GM19328 (cell line): ENCODE data around the gene PPP2R5B.
A peak's percentile ranks its signal among the peaks of the same experiment; 100 is the strongest.

Experiments used
- ATAC-seq: cut with Tn5 transposase; IDR thresholded peaks from one replicate; pipeline ENCODE4 v1.9.1; 2021; ENCODE audit warnings: mild to moderate bottlenecking, moderate library complexity; ENCODE audit not compliant: unreplicated experiment

The PPP2R5B gene

DNA sequence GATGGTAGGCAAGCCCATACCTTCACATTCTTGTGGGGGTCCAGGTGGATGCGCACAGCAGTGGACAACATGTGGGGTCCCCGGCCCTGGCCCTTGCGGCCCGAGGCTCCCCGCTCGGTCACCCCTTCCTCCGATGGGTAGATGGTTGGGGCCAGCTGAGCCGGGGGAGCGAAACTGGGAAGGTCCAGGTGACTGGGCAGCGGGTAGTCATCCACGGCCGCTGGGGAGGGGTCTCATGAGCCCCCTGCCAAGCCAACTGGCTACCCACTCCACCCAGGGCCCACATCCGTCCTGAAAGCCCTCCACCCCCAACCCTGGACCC, 18.2 kb upstream of the PPP2R5B start:
- ATAC-seq, result no peak

DNA sequence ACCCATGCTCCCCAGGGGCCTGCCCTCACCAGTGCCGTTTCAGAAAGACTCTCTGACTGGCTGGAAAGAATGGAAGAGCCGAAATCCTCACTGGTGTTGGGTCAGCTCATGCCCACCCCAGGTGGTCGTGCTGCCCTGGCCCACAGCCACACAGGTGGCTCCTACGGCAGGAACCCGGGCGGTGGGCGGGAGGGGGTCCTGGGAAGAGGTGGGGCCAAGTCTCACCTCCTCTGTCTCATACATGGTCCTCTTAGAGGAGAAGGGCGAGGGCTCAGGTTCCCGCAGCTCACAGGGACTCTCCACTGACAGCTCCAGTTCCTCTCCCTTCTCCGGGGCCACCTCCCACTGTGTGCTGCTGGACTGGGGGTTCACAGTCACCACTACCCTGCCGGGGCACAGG, 15.7 kb upstream of the PPP2R5B start:
- ATAC-seq, result no peak

DNA sequence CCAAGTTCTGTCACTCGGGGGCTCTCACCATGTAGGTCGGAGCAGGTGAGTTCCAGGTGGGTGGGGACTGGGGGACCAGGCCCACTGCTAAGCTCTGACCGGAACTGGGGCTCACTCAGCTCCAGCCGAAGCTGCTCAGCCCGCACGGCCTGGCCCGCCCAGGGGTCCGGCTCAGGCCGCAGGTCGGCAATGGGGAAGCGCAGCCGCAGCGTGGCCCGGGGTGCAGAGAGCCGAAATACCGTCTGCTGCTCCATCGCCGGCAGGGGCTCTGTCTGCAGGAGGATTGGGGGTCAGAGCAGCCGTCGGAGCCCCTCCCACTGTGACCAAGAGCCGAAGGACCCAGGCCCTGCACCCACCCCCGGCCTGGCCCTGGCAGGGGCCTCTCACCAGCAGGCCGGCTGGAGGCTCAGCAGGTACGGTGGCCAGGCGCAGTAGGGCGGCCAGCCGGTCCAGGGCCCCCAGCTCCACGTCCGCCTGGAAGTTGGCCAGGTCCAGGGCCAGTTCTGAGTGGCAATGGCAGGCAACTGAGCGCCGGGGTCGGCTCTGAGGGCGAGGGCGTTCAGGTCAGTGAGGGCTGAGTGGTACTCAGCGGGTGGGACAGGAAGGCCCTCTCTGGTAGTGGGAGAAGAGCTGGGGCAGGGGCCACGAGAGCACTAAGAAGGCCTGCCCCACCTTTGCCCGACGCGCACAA, 14.7 kb upstream of the PPP2R5B start:
- ATAC-seq, result no peak

- ATAC-seq, result no peak
Measured at GRCh38 chr11:64910451-64911093, 13.9 kb upstream of the PPP2R5B start.

DNA sequence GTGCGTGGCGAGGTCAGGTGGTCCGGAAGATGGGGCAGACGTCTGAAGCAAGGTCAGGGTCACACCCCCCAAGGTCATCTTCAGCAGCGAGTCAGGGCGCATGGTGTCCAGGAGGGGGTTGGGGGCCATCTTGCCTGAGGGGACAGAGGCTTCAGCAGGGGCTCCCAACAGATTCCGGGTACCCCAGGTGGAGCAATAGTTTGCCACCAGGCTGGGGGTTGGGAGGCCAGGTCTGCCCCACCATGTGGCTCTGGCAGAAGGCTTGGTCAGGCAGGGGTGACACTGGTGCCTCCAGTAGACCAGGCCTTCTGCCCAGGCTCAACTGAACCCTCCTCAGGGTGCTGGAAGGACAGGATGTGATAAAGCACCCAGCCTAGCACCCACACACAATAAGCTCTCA, 13.3 kb upstream of the PPP2R5B start:
- no peak for ATAC-seq

DNA sequence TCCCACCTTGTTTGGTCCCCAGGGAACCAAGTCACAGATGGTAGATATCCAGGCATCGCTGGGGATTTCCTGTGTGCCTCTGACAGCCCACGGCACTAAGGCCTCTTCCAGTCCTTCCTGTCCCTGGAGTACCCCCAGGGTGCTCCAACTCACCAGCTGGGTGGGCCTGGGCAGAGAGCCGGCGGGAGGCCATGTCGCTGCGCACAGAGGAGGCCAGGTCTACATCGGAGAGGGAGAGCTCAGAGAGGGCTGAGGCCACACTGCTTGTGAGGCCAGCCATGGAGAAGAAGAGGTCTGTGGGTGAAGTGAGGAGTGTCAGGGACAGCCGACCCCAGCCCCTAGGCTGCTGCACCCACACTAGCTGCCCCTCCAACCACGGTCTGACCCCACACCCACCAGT, 12.8 kb upstream of the PPP2R5B start:
- ATAC-seq, result no peak

DNA sequence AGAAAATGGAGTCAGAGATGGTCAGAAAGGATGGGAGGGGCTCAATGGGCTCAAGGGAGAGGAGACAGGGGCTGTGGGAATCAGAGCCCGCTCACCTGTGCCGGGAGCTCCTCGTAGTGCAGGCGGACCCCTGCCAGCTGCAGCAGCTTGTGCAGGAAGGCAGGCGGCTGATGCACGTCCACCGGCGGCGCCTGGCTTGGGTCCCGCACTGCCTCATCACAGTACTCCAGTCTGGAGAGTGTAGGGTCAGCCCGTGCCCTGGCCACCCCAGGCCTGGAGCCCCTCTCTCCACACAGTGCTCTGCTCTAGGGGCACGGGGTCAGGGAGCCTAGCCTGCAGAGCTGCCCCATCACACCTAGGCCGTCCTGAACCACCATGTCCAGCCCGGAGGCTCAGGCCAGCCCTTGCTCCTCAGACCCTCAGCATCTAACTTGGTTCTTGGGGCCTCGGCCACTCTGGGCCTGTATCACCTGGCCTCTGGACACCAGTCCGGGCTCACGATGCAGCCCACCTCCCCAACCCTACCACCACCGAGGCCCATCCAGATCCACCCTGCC, 11.2 kb upstream of the PPP2R5B start:
- ATAC-seq, result no peak

GRCh38 chr11:64914123-64914522, 10.4 kb upstream of the PPP2R5B start:
- ATAC-seq, result no peak

DNA sequence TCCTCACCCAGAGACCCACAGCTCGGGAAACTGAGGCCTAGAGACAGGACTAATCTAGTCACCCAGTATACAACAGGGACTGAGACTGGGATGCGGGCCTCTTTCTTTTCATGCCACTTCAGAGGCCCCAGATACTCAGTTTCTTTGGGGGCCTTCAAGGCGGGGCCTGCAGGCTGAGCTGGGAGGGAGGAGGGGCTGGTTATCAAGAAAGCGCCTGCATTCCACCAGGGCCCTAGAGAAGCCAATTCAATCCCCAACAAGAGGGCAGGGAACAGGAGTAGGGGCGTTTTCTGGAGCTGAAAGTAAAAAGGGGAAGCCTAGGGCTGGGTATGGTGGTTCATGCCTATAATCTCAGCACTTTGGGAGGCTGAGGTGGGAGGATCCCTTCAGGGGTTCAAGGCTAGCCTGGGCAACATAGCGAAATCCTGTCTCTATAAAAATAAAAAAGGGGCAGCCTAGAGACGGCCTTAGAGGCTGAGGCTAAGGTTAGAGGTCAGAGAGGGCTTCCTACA, 9.1 kb upstream of the PPP2R5B start:
- no peak for ATAC-seq

DNA sequence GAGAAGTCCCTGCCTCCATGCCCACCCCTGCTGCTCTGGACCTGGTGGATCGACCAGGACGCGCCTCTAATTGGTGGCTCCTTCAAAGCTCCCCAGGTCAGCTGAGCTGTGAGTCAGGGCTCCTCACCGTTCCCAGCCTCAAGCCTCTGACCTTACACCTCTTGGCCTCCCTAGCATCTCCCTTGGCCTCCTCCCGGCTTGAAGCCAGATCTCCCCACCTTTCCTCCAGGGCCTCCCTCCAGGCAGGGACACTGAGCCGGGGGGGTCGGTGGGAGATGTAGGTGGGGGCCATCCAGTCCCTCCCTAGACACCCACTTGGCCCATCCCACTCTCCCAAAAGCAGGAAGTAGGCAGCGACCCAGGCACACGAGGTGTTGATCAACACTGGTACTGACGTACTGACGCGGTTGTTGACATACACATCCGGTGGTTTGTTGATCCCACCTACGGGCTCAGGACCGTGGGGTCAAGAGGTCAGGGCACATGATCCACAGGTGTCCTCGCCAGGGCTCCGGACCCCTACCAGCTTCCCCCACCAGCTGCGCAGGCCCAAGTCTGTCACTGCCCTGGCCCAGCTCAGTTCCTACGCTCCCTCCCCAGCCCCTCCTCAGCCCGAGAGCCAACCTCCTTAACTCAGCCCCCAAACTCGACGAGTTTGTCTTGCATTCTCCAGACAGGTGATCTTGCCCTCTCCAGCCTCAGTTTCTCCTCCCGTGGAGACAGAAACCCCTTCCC, 8.3 kb upstream of the PPP2R5B start:
- ATAC-seq, result no peak

DNA sequence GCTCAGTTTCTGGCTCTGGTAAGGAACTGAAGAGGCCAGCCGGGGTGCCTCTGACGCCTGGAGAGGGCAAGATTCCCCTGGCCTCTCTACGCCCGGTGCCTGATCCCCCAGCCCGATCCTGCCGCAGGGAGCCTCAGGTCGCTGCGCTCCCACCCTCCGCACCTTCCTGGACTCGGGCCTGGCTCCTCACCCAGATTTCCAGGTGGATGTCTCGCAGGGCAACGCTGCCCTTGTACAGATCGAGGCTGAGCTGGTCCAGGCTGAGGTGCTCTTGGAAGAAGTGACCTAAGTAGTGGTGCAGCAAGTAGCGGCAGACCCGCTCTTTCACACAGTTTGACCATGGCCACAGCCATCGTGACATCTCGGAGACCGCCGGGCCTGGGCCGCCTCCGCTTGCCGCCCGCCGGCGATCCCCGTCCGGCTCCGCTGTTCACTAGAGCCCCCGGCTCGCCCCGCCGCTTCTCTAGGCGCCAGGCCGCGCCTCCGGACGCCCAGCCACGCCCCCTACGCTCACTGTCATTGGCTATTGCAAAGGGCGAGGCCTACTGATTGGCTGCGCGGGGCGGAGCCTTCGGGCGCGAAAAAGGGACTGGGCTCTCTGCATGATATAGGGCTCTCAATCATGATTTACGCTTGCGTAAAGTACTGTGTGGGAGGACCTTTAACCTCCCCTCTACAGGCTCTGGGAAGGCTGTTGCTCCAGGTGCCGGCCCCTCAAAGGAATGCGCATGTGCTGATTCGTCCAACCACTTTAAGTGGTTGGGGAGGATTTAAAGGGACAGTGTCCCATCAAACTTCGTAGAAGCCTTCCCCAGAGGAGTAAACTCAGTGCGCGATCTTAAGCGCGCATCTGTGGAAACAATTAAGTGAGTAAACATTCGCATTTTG, 7.5 kb upstream of the PPP2R5B start, which contains the start of gene ATG2A:
Gene ATG2A (minus strand): TSS at position 435 of the 888 bp plus-strand sequence. CDS start 74 bp downstream, at position 361.
- peak; percentile 93 for ATAC-seq

DNA sequence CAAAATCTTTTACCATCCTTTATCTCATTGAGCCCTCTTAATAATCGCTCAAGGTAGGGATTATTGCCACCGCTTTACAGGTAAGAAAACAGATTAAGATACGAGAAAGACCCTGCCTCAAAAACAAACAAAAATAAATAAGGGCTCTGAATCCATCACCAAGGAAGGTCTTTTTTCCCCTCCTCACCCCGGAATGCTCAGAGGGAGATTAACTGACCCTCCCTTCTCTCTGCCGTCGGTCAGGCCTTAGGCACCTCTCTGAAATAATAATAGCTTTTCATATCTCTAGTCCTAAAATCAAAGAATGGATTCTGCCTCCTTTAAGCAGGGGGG, 6.9 kb upstream of the PPP2R5B start:
- no peak for ATAC-seq

GRCh38 chr11:64918017-64918416, 6.5 kb upstream of the PPP2R5B start:
- ATAC-seq, result no peak

DNA sequence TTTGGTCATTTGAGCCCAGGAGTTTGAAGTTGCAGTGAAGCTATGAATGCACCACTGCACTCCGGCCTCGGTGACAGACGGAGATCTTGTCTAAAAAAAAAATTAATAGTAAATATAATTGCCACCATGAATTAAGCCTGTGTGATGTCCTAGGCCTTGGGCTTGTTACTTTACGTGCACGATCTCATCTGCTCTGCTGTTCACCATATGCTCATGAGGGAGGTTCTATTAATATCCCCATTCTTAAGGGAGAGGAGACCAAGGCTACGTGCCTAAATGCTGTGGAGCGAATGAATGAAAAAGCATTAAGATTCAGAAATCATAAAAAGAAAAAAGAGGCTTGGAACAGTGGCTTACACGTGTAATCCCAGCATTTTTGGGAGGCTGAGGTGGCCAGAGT, 4.9 kb upstream of the PPP2R5B start:
- no peak for ATAC-seq

- ATAC-seq, result no peak
Measured at GRCh38 chr11:64920124-64920523, 4.4 kb upstream of the PPP2R5B start.

DNA sequence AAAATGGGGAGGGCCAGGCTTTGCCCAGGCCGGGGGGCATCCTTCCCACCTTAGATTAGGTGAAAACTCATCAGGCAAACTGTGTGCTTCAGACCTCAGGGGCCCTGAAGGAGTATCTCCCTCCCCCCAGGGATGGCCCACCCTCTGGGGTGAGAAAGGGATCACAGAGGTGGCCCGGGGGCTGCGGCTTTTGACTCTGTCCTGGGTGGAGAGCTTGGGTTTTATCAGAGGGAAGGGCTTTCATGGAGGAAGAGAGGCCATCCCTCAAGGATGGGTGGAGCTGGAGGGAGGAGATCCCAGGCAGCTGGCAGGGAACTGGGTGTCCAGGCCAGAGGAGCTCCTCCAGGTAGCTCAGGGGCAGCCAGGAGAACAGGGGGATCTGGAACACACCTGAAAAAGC, 3.1 kb upstream of the PPP2R5B start:
- ATAC-seq, result no peak

DNA sequence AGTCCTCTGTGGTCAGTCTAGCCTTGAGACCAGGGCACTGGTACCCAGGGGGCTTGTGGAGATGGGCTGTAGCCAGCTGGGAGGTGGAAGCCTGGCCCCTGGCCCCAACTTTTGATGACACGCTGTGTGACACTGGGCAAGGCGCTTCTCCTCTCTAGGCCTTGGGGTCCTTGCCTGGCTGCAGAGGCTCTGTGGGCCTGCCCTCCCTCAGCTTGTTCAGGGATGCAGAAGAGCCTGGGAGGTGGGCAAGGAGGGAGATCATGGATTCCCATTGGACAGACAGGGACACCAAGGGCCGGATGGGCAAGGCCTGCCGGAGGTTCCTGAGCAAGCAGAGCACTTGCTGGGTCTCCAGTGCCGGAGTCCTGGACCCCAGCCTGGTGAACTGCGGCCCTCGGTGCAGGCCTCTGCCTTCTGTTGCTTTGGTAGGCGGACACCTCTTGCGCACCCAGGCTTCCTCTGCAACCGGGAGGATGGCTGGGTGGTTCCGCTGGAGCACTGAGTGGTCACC, 1.3 kb upstream of the PPP2R5B start:
- ATAC-seq, result no peak

GRCh38 chr11:64924910-64925284, 408 bp downstream of the PPP2R5B start:
- no peak for ATAC-seq

DNA sequence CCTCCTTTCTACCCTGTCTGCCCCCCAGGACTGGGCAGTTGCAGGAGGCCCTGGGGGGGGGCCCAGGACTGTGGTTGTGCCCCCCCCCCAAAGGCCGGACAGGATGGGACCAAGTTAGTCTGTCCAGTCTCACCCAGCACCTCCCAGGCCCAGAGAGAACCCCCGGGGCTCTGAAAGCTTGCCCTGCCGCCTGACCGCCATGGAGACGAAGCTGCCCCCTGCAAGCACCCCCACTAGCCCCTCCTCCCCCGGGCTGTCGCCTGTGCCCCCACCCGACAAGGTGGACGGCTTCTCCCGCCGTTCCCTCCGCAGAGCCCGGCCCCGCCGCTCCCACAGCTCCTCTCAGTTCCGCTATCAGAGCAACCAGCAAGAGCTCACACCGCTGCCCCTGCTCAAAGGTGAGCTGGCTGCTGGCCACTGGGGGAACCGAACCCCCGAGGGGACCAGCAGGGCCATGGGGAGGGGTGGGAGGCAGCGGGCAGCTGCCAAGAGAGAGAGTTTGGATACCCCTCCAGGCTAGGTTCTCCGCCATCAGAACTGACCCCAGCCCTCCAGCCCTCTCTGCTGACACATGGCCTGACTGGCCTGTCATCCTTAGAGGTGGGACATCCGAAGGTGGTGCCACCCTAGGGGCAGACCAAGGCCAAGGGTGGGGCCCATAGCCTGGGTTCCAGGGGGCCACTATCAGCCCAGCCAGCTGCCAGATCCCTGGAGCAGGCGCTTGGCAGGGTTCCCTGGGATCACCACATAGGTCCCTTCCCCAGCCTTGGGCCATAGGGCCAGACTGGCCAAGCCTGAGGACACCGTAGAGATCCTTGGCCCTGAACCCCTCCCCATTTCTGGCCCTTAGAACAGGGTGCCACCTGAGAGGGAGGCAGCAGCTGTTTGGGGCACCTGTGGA, 1.3 kb downstream of the PPP2R5B start:
- ATAC-seq, result no peak

- ATAC-seq, result no peak
Measured at GRCh38 chr11:64926689-64927088, 2.2 kb downstream of the PPP2R5B start.
